ENCODE results near the gene KLF13.

KLF13 gene

DNA sequence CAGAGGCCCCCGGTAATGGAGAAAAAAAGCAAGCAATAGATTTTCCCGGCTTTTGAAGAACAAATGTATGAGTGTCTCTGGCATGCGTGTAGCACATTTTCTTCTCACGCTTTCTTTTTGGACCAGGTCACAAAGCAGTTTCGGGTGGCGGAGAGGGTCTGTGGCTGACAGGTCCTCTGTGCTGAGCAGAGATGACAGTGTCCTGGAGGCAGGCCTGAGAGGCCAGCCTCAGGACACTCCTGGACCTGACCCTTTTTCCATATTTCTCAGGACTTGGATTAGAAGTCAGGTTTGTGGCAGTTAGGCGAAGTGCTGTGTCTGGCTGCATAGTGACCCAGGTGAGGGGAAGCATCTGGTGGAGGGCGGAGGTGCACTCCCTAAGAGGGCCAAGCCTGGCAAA, 52.9 kb downstream of the KLF13 start:
- 100% methylated on average over 8 of the region's 8 CpGs for WGBS (ENCODE audit: insufficient coverage)
- POLR2A ChIA-PET, result no interaction called here

DNA sequence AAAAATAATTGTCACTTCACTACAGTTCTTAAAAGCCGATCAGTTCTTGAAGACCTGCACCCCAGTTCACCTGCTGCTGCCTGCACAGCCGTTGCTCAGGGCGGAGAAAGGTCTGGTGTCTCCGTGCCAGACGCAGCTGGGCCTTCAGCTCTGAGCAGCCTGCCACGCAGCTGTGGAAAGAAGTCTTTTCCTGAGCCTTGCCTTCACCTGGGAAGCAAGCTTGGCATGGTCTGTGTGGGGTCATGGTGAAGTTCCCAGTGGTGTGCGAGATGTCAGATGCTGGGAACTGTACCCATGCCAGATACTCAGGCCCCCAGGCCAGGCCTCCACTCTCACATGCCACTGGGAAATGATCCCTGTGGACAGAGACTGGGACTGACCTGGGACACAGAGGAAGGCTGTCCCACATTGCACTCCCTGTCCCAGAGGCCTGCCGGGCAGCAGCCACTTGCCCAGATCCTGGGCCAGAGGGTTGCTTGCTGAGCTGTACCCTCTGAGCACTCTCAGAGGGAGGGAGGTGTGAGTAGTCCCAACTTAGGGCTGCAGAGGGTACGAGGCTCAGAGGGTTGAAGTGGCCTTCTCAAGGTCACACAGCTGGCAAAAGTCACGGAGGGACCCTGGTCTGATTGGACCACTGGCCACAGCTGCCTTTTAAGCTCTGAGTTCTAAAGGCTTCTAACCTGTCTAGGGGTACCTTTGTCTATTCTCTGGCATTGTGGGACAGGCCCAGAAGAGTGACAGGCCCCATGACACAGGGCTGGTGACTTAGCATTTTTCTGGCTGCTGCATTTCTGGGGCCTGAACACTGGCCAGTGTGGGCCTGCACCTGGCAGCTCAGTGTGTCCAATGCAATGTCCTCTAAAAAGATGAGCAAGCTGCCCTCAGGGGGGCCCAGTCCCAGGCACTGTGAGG, 55.4 kb downstream of the KLF13 start:
- Histone ChIP-seq H3K4me1 (ENCODE audit: control extremely low read depth in 1 of 4, control insufficient read depth in 4 of 4, insufficient read depth in 4 of 4, low read length in 3 of 4) (peaks cover 0 to 11% (median 3%) of the 10 kb centered on the region in 4 experiments), H3K4me3 (ENCODE audit: control insufficient read depth in 1 of 7, extremely low read depth in 1 of 7, insufficient read depth in 4 of 7, low read depth in 2 of 7, low read length in 6 of 7) (no peak overlapping the region), H3K9me3 (ENCODE audit: control extremely low read depth in 1 of 5, control insufficient read depth in 4 of 5, insufficient read depth in 2 of 5, low read depth in 1 of 5, low read length in 4 of 5) (peaks cover 0 to 3% (median 0%) of the 10 kb centered on the region in 5 experiments), H3K27ac (ENCODE audit: insufficient read depth in 1 of 2, low read depth in 1 of 2, low read length in 2 of 2, poor library complexity in 1 of 2, severe bottlenecking in 2 of 2) (no peak overlapping the region), H3K27me3 (replicated peaks in 2 of 5; ENCODE audit: control insufficient read depth in 4 of 5, insufficient read depth in 5 of 5, low read length in 4 of 5) (no peaks in the 10 kb centered on the region), H3K36me3 (ENCODE audit: control insufficient read depth in 4 of 4, insufficient read depth in 4 of 4, low read length in 3 of 4) (peaks cover 6 to 36% (median 20%) of the 10 kb centered on the region in 4 experiments)
- DNase-seq, result peak in 1 of 3 donors; percentile 29
- WGBS (ENCODE audit: insufficient coverage), result 98% methylated on average over 8 of the region's 10 CpGs
- ChIA-PET CTCF (interaction anchor here (0.9 to 3.1 kb wide), 7 partner anchors 8 to 167 kb away, joined by 3 to 10 read pairs (median 3); no protein-coding TSS in a partner anchor), POLR2A (interaction anchor here (0.7 kb wide), 1 partner anchor 116 kb away, joined by 3 read pairs; no protein-coding TSS in a partner anchor)

More for the DNA sequence above, 52.9 kb downstream of the KLF13 start:
- DNase-seq, result no peak
- Histone ChIP-seq H3K27me3 (replicated peaks in 2 of 5; ENCODE audit: control insufficient read depth in 4 of 5, insufficient read depth in 5 of 5, low read length in 4 of 5) (no peaks in the 10 kb centered on the region), H3K4me1 (ENCODE audit: control extremely low read depth in 1 of 4, control insufficient read depth in 4 of 4, insufficient read depth in 4 of 4, low read length in 3 of 4) (peaks cover 0 to 11% (median 3%) of the 10 kb centered on the region in 4 experiments), H3K9me3 (ENCODE audit: control extremely low read depth in 1 of 5, control insufficient read depth in 4 of 5, insufficient read depth in 2 of 5, low read depth in 1 of 5, low read length in 4 of 5) (peaks cover 0 to 3% (median 0%) of the 10 kb centered on the region in 5 experiments), H3K36me3 (ENCODE audit: control insufficient read depth in 4 of 4, insufficient read depth in 4 of 4, low read length in 3 of 4) (peaks cover 9 to 49% (median 32%) of the 10 kb centered on the region in 4 experiments), H3K27ac (ENCODE audit: insufficient read depth in 1 of 2, low read depth in 1 of 2, low read length in 2 of 2, poor library complexity in 1 of 2, severe bottlenecking in 2 of 2) (no peak overlapping the region), H3K4me3 (ENCODE audit: control insufficient read depth in 1 of 7, extremely low read depth in 1 of 7, insufficient read depth in 4 of 7, low read depth in 2 of 7, low read length in 6 of 7) (no peak overlapping the region)
- CTCF ChIA-PET, result interaction anchor here (1.3 kb wide), 1 partner anchor 13 kb away, joined by 3 read pairs; no protein-coding TSS in a partner anchor

DNA sequence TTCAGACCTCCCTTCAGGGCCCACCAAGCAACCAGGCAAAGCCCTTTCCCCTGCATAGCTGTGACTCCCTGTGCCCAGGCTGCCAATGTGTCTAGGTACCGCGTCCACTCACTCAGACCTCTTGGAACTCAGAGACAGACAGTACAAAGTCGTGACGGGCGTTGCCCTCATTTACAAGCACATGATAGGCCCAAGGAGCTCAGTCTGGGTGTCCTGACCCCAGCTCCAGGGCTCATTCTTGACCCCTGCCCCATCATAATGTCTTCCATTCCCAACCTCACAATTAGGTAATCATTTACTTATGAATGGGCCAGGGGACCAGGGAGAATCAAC, 56.0 kb downstream of the KLF13 start:
- no peak overlapping the region for H3K27ac ChIP-seq (ENCODE audit: insufficient read depth in 1 of 2, low read depth in 1 of 2, low read length in 2 of 2, poor library complexity in 1 of 2, severe bottlenecking in 2 of 2)
- WGBS (ENCODE audit: insufficient coverage), result 98% methylated on average over 5 of the region's 5 CpGs
- H3K4me3 ChIP-seq (ENCODE audit: control insufficient read depth in 1 of 7, extremely low read depth in 1 of 7, insufficient read depth in 4 of 7, low read depth in 2 of 7, low read length in 6 of 7), result no peak overlapping the region
- H3K4me1 ChIP-seq (ENCODE audit: control extremely low read depth in 1 of 4, control insufficient read depth in 4 of 4, insufficient read depth in 4 of 4, low read length in 3 of 4), result peaks cover 0 to 11% (median 7%) of the 10 kb centered on the region in 4 experiments
- peaks cover 6 to 31% (median 18%) of the 10 kb centered on the region in 4 experiments for H3K36me3 ChIP-seq (ENCODE audit: control insufficient read depth in 4 of 4, insufficient read depth in 4 of 4, low read length in 3 of 4)
- no peak for DNase-seq
- H3K27me3 ChIP-seq (replicated peaks in 2 of 5; ENCODE audit: control insufficient read depth in 4 of 5, insufficient read depth in 5 of 5, low read length in 4 of 5), result no peaks in the 10 kb centered on the region
- ChIA-PET CTCF (interaction anchor here (0.9 to 3.1 kb wide), 4 partner anchors 16 to 168 kb away, joined by 3 to 10 read pairs (median 4); no protein-coding TSS in a partner anchor), POLR2A (interaction anchor here (0.7 kb wide), 1 partner anchor 116 kb away, joined by 3 read pairs; no protein-coding TSS in a partner anchor)
- peaks cover 0 to 3% (median 0%) of the 10 kb centered on the region in 5 experiments for H3K9me3 ChIP-seq (ENCODE audit: control extremely low read depth in 1 of 5, control insufficient read depth in 4 of 5, insufficient read depth in 2 of 5, low read depth in 1 of 5, low read length in 4 of 5)

DNA sequence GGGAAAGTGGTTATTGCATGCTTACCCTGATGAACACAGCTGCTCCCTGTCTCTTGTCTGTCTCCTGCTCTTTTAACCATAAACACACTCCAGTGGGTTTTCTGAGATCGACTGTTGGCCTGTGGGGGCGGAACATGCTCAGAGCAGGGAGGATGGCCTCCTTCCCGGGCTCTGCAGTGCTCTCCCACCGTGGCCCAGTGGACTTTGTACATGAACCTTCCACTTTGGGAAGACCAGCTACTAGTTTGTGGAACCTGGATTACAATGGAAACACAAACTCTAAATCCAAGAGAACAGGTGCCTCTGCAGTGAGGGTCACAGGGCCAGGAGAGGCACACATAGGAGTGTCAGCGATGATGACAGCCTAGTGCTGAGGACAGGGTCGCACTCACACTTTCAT, 56.5 kb downstream of the KLF13 start:
- Histone ChIP-seq H3K4me1 (ENCODE audit: control extremely low read depth in 1 of 4, control insufficient read depth in 4 of 4, insufficient read depth in 4 of 4, low read length in 3 of 4) (peaks cover 0 to 11% (median 10%) of the 10 kb centered on the region in 4 experiments), H3K36me3 (ENCODE audit: control insufficient read depth in 4 of 4, insufficient read depth in 4 of 4, low read length in 3 of 4) (peaks cover 6 to 26% (median 15%) of the 10 kb centered on the region in 4 experiments), H3K27me3 (replicated peaks in 2 of 5; ENCODE audit: control insufficient read depth in 4 of 5, insufficient read depth in 5 of 5, low read length in 4 of 5) (no peaks in the 10 kb centered on the region), H3K4me3 (ENCODE audit: control insufficient read depth in 1 of 7, extremely low read depth in 1 of 7, insufficient read depth in 4 of 7, low read depth in 2 of 7, low read length in 6 of 7) (no peak overlapping the region), H3K9me3 (ENCODE audit: control extremely low read depth in 1 of 5, control insufficient read depth in 4 of 5, insufficient read depth in 2 of 5, low read depth in 1 of 5, low read length in 4 of 5) (peaks cover 0 to 3% (median 0%) of the 10 kb centered on the region in 5 experiments), H3K27ac (ENCODE audit: insufficient read depth in 1 of 2, low read depth in 1 of 2, low read length in 2 of 2, poor library complexity in 1 of 2, severe bottlenecking in 2 of 2) (no peak overlapping the region)
- no peak for DNase-seq
- POLR2A ChIA-PET, result interaction anchor here (0.7 kb wide), 1 partner anchor 115 kb away, joined by 3 read pairs; no protein-coding TSS in a partner anchor
- CTCF ChIA-PET, result interaction anchor here (0.9 to 3.1 kb wide), 4 partner anchors 17 to 168 kb away, joined by 3 to 10 read pairs (median 4); no protein-coding TSS in a partner anchor
- WGBS (ENCODE audit: insufficient coverage), result 95% methylated on average over 4 of the region's 6 CpGs

DNA sequence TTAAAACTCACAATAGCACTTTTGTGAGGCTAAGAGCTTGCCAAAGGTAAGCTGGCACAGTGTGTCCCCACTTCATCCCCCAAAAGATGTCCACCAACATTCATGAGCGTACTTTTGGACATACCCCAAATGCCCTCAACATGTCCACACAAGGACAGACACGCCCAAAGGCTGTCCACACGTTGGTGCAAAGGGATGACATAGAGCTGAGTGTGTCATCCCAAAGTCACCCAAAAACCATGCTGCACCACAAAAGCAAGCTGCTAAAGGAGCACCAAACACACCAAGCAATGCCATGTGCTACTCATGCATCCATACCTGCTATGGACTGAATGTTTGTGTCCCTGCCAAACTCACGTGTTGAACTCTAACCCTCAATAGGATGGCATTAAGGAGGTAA, 57.9 kb downstream of the KLF13 start:
- POLR2A ChIA-PET, result no interaction called here
- 100% methylated on average over 4 of the region's 4 CpGs for WGBS (ENCODE audit: insufficient coverage)

DNA sequence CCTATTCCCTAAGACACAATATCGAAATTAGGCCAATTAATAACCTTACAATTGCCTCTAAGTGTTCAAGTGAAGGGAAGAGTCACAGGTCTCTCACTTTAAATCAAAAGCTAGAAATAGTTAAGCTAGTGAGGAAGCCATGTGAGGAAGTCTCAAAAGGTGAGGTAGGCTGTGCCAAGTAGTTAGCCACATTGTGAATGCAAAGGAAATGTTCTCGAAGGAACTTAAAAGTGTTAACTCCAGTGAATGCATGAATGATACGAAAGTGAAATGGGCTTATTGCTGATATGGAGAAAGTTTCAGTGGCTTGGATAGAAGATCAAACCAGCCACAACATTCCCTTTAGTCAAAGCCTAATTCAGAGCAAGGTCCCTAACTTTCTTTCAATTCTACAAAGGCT, 59.1 kb downstream of the KLF13 start:
- Histone ChIP-seq H3K9me3 (ENCODE audit: control extremely low read depth in 1 of 5, control insufficient read depth in 4 of 5, insufficient read depth in 2 of 5, low read depth in 1 of 5, low read length in 4 of 5) (peaks cover 0 to 6% (median 0%) of the 10 kb centered on the region in 5 experiments), H3K36me3 (ENCODE audit: control insufficient read depth in 4 of 4, insufficient read depth in 4 of 4, low read length in 3 of 4) (peaks cover 0 to 5% (median under 1%) of the 10 kb centered on the region in 4 experiments), H3K4me1 (ENCODE audit: control extremely low read depth in 1 of 4, control insufficient read depth in 4 of 4, insufficient read depth in 4 of 4, low read length in 3 of 4) (peaks cover 0 to 11% (median 10%) of the 10 kb centered on the region in 4 experiments), H3K27ac (ENCODE audit: insufficient read depth in 1 of 2, low read depth in 1 of 2, low read length in 2 of 2, poor library complexity in 1 of 2, severe bottlenecking in 2 of 2) (no peak overlapping the region), H3K27me3 (replicated peaks in 2 of 5; ENCODE audit: control insufficient read depth in 4 of 5, insufficient read depth in 5 of 5, low read length in 4 of 5) (peaks cover 0 to 7% (median 0%) of the 10 kb centered on the region in 5 experiments), H3K4me3 (ENCODE audit: control insufficient read depth in 1 of 7, extremely low read depth in 1 of 7, insufficient read depth in 4 of 7, low read depth in 2 of 7, low read length in 6 of 7) (no peak overlapping the region)
- WGBS (ENCODE audit: insufficient coverage), result 0% methylated on average over 1 of the region's 3 CpGs
- CTCF ChIA-PET, result no interaction called here
- DNase-seq, result no peak
- POLR2A ChIA-PET, result interaction anchor here (1.0 kb wide), 1 partner anchor 49 kb away, joined by 4 read pairs; no protein-coding TSS in a partner anchor

More for the DNA sequence above, 57.9 kb downstream of the KLF13 start:
- no peak overlapping the region for H3K4me3 ChIP-seq (ENCODE audit: control insufficient read depth in 1 of 7, extremely low read depth in 1 of 7, insufficient read depth in 4 of 7, low read depth in 2 of 7, low read length in 6 of 7)
- peaks cover 0 to under 1% (median 0%) of the 10 kb centered on the region in 5 experiments for H3K27me3 ChIP-seq (replicated peaks in 2 of 5; ENCODE audit: control insufficient read depth in 4 of 5, insufficient read depth in 5 of 5, low read length in 4 of 5)
- peaks cover 0 to 3% (median 0%) of the 10 kb centered on the region in 5 experiments for H3K9me3 ChIP-seq (ENCODE audit: control extremely low read depth in 1 of 5, control insufficient read depth in 4 of 5, insufficient read depth in 2 of 5, low read depth in 1 of 5, low read length in 4 of 5)
- H3K36me3 ChIP-seq (ENCODE audit: control insufficient read depth in 4 of 4, insufficient read depth in 4 of 4, low read length in 3 of 4), result peaks cover 2 to 13% (median 9%) of the 10 kb centered on the region in 4 experiments
- H3K4me1 ChIP-seq (ENCODE audit: control extremely low read depth in 1 of 4, control insufficient read depth in 4 of 4, insufficient read depth in 4 of 4, low read length in 3 of 4), result peaks cover 0 to 11% (median 10%) of the 10 kb centered on the region in 4 experiments
- CTCF ChIA-PET, result interaction anchor here (2.0 to 3.1 kb wide), 2 partner anchors 18 to 104 kb away, joined by 5 to 10 read pairs; no protein-coding TSS in a partner anchor
- H3K27ac ChIP-seq (ENCODE audit: insufficient read depth in 1 of 2, low read depth in 1 of 2, low read length in 2 of 2, poor library complexity in 1 of 2, severe bottlenecking in 2 of 2), result no peak overlapping the region
- DNase-seq, result no peak
